Keratinocyte (primary cell): ENCODE data around the gene RUFY2. TPM values are rescaled to one million over a fixed set of nuclear protein-coding genes. Genes with fewer than 3 reads are reported as not detected.

Experiments used
- DNase-seq: peaks from one replicate; pipeline ENCODE4 v3.0.0-alpha.2; 2011; ENCODE audit warnings: low read depth, missing footprints, low spot score
- FAIRE-seq: peaks from 2 replicates; lab custom pipeline; 2011; peaks lifted over from hg19 to GRCh38; lab: Jason Lieb, UNC
- H2AFZ ChIP-seq: 2 replicates; pipeline ENCODE4 v1.6.0; 2012; ENCODE audit warnings: low read length, control low read depth, inconsistent platforms; ENCODE audit not compliant: control insufficient read depth
- H3K27ac ChIP-seq: 2 replicates; pipeline ENCODE4 v1.5.1; 2011; ENCODE audit warnings: low read length; ENCODE audit not compliant: control insufficient read depth, insufficient read depth
- H3K27me3 ChIP-seq: 3 replicates; pipeline ENCODE4 v1.6.0; 2011; ENCODE audit warnings: low read length; ENCODE audit not compliant: control insufficient read depth, insufficient read depth; ENCODE audit errors: extremely low read depth
- H3K36me3 ChIP-seq, 2 experiments: 2 replicates in 1 of 2; 3 replicates in 1 of 2; pipeline ENCODE4 v1.5.1; 2011; ENCODE audit warnings: low read length in 2 of 2, mild to moderate bottlenecking in 1 of 2; ENCODE audit not compliant: control insufficient read depth in 2 of 2, insufficient read depth in 2 of 2; ENCODE audit errors: extremely low read depth in 1 of 2
- H3K4me1 ChIP-seq: 3 replicates; pipeline ENCODE4 v1.5.1; 2011; ENCODE audit warnings: low read length; ENCODE audit not compliant: control insufficient read depth, insufficient read depth; ENCODE audit errors: extremely low read depth
- H3K4me2 ChIP-seq: 3 replicates; pipeline ENCODE4 v1.6.0; 2011; ENCODE audit warnings: low read depth, low read length; ENCODE audit not compliant: control insufficient read depth, insufficient read depth; ENCODE audit errors: extremely low read depth
- H3K4me3 ChIP-seq, 3 experiments: fragments of 200-600 bp in 1 of 3; sonication (generic) in 1 of 3; 2 replicates in 2 of 3; 3 replicates in 1 of 3; pipeline ENCODE4 v1.5.1; 2011 to 2016; ENCODE audit warnings: low read length in 3 of 3, mild to moderate bottlenecking in 3 of 3, control low read depth in 2 of 3, inconsistent platforms in 1 of 3, low read depth in 1 of 3, mixed read lengths in 1 of 3, mixed run types in 1 of 3, moderate library complexity in 1 of 3; ENCODE audit not compliant: control insufficient read depth in 2 of 3, insufficient read depth in 2 of 3; ENCODE audit errors: extremely low read depth in 1 of 3
- H3K79me2 ChIP-seq: 2 replicates; pipeline ENCODE4 v1.6.0; 2012; ENCODE audit warnings: low read length; ENCODE audit not compliant: control insufficient read depth, insufficient read depth
- H3K9ac ChIP-seq: 3 replicates; pipeline ENCODE4 v1.6.0; 2011; ENCODE audit warnings: low read length; ENCODE audit not compliant: control insufficient read depth, insufficient read depth; ENCODE audit errors: extremely low read depth
- H3K9me1 ChIP-seq: 3 replicates; pipeline ENCODE4 v1.6.0; 2011; ENCODE audit warnings: low read length; ENCODE audit not compliant: control insufficient read depth, insufficient read depth; ENCODE audit errors: extremely low read depth
- H3K9me3 ChIP-seq: 2 replicates; pipeline ENCODE4 v1.5.1; 2012; ENCODE audit warnings: low read depth, low read length; ENCODE audit not compliant: control insufficient read depth
- H4K20me1 ChIP-seq: 3 replicates; pipeline ENCODE4 v1.6.0; 2011; ENCODE audit warnings: low read length; ENCODE audit not compliant: control insufficient read depth, insufficient read depth; ENCODE audit errors: extremely low read depth
- CTCF ChIP-seq, 3 experiments: IDR thresholded peaks in 1 of 3; conservative IDR thresholded peaks in 1 of 3; optimal IDR thresholded peaks in 1 of 3; 2 replicates in 2 of 3; 3 replicates in 1 of 3; pipeline versions ENCODE3 to v1.5.1; 2011; ENCODE audit warnings: low read length in 3 of 3, mild to moderate bottlenecking in 3 of 3, moderate library complexity in 2 of 3, control low read depth in 1 of 3, inconsistent platforms in 1 of 3; ENCODE audit not compliant: insufficient read depth in 2 of 3; ENCODE audit errors: extremely low read depth in 1 of 3
- EZH2 ChIP-seq: IDR thresholded peaks from one replicate; pipeline ENCODE4 v1.6.1; 2012; ENCODE audit warnings: inconsistent platforms, mild to moderate bottlenecking, low read length, moderate library complexity
- dilution Hi-C: fragments of 300-500 bp; cut with MboI; formaldehyde crosslinking; loops from one replicate; pipeline ENCODE4 v1.7.0; 2020; ENCODE audit warnings: low sequenced_read_pairs; ENCODE audit not compliant: extremely low pct_ligation_motif_present
- polyA plus RNA-seq, 5 experiments: library from polyadenylated mRNA; depleted of rRNA in 3 of 5; stranded (reverse) in 3 of 5; stranded (forward) in 1 of 5; unstranded in 1 of 5; fragments of >200 nt; gene quantifications; 1 replicate in 1 of 5; 2 replicates in 3 of 5; 3 replicates in 1 of 5; pipeline versions ENCODE4 v1.2.1 to v1.2.3, GENCODE V29; 2011 to 2012; ENCODE audit warnings: missing spikeins in 2 of 5, low read depth in 1 of 5, low replicate concordance in 1 of 5

RUFY2 gene
- polyA plus RNA-seq, 1 donor (not counting 4 experiments of a cell fraction or from before 2014, with no cell fraction given): 15.6 TPM

DNA sequence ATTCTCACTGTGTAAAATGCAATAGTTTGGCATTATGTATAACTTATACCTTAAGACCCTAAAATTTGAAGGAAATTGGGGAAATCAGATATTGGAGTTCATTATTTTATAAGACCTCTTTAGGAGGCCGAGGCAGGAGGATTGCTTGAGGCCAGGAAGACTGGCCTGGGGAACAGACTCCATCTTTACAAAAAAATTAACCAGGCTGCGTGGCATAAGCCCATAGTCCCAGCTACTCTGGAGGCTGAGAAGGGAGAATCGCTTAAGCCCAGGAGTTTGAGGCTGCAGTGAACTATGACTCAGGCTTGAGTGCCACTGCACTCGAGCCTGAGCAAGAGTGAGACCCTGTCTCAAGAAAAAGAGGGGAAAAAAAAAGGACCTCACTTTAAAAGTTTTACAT is 60.3 kb downstream of the RUFY2 start:
- dilution Hi-C loops: no loop called here
- Histone ChIP-seq H3K9ac (no peak overlapping the region), H3K9me1 (no peaks in the 10 kb centered on the region), H3K9me3 (no peaks in the 10 kb centered on the region), H3K79me2 (peaks cover 3% of the 10 kb centered on the region), H3K36me3 (peaks cover 6 to 8% of the 10 kb centered on the region in 2 experiments), H3K4me3 (no peak overlapping the region), H4K20me1 (no peaks in the 10 kb centered on the region), H3K4me2 (no peak overlapping the region), H3K4me1 (no peaks in the 10 kb centered on the region), H3K27ac (no peak overlapping the region), H3K27me3 (no peaks in the 10 kb centered on the region), H2AFZ (no peak overlapping the region)
- DNase-seq: no peak
- no peak for TF ChIP-seq CTCF (optimal IDR thresholded peaks at IDR 0.05 in 1 of 3, IDR thresholded peaks at IDR 0.05 in 1 of 3, conservative IDR thresholded peaks at IDR 0.05 in 1 of 3; ENCODE audit: extremely low read depth in 1 of 3, insufficient read depth in 2 of 3, low read length in 3 of 3)
- no peak for TF ChIP-seq EZH2
- no peak for FAIRE-seq

DNA sequence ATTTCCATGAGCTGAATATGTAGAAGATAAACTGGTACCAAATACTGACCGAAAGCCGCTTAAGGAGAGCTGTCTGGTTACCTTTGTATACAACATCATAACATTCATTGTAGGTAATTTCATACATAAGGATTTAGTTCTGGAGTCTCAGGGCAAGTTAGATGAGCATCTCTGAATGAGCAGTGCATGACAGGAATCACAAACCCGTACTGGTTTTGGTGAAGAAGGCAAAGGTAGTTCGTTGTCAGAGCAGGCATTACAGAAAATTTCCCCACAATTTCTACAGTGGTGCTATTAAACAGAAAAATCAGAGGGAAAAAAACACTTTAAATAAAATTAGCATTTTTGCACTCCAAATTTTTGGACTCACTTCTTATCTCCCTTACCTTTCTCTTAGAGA is 61.5 kb downstream of the RUFY2 start:
- no peak overlapping the region for H3K4me3 ChIP-seq
- H3K27ac ChIP-seq: no peak overlapping the region
- TF ChIP-seq CTCF (optimal IDR thresholded peaks at IDR 0.05 in 1 of 3, IDR thresholded peaks at IDR 0.05 in 1 of 3, conservative IDR thresholded peaks at IDR 0.05 in 1 of 3; ENCODE audit: extremely low read depth in 1 of 3, insufficient read depth in 2 of 3, low read length in 3 of 3) (no peak), EZH2 (no peak)
- H3K4me2 ChIP-seq: no peak overlapping the region
- FAIRE-seq (no peak), DNase-seq (no peak)
- H2AFZ ChIP-seq: no peak overlapping the region
- H3K27me3 ChIP-seq: no peaks in the 10 kb centered on the region
- dilution Hi-C loops: no loop called here
- no peaks in the 10 kb centered on the region for H3K9me1 ChIP-seq
- peaks cover 2% of the 10 kb centered on the region for H4K20me1 ChIP-seq
- H3K9ac ChIP-seq: no peak overlapping the region
- no peaks in the 10 kb centered on the region for H3K4me1 ChIP-seq
- no peaks in the 10 kb centered on the region for H3K9me3 ChIP-seq
- H3K36me3 ChIP-seq: peaks cover 11 to 12% of the 10 kb centered on the region in 2 experiments
- H3K79me2 ChIP-seq: peaks cover 8% of the 10 kb centered on the region
